NCI-H748 (cell line): ENCODE measurements around the gene IFIT3.
"Not testable (repeated sequence)": the region's sequence is repeated elsewhere in the genome, so short reads cannot be mapped to it uniquely, and the experiment has no call there.

Experiments used
- DNase-seq: peaks from one replicate; lab custom pipeline; 2025; ENCODE audit not compliant: unreplicated experiment; lab: John Stamatoyannopoulos, UW

IFIT3 gene

DNA sequence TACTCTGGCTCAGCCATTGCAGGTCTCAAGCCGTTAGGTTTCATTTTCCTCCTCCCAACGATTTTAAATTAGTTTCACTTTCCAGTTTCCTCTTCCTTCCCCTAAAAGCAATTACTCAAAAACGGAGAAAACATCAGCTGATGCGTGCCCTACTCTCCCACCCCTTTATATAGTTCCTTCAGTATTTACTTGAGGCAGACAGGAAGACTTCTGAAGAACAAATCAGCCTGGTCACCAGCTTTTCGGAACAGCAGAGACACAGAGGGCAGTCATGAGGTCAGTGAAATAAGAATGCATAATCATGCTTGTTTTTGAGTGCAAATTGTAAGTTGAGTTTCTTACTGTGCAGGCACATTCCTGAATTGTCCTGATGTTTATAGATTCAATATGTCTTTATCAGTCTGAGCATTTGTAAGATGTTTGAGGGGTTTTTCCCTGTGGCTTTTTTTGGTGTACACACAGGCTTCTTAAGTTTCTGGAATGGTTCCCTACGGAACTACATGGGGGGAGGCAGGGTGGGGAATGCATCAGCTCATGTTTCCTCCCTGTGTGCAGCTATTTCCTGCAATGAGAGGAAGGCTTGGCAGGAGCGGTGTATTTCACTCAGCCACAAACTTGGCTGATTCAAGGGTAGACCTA lies at the start of gene IFIT3:
Gene IFIT3 (plus strand): TSS at position 195 of the 639 bp plus-strand sequence. CDS start 77 bp downstream, at position 272.
- peak; percentile 37 for DNase-seq

- no peak for DNase-seq
These were observed 49.7 kb upstream of the IFIT3 start for GRCh38 chr10:89278034-89278535.

DNA sequence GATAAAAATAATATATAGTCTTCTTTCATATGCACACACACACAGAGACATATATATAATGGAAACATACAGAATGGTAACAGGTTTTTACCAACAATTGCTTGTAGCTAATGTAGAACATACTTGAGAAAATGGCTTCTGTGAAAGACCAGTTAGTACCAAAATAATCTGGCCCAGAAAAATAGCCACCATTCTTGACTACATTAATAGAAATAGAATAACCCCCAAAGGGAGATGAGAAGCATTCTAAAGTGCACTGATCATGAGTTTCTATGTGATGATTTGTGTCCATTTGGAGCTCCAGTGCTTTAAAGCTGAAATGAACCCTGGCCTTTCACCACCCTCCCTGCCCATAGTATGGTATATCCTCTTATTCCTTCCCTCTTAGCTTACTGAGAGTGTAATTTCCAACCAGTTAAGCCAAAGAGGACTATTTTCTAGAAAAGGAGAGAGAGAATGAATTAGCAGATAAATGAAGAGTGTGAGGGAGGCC lies 48.9 kb upstream of the IFIT3 start:
- DNase-seq = no peak

DNA sequence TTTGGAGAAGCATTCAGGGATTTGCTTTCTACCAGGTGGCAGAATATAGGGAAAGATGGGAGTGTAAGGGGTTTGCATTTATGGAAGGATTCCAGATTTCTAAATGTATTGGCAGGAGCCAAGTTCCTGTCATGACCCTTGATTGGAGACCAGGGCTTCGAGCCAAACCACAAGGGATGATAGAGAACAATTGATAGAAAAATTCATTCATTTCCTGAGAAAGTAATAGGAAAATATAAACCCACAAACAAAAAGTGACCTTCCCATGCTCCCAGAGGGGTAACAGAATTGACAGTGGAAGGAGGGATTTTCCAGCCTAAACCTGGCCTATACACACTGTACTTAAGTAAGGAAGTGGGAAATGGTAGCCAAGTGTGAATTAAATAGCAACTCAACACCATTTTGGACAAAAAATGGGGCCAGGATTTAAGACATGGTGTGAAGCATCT lies 48.4 kb upstream of the IFIT3 start:
- DNase-seq = no peak

DNA sequence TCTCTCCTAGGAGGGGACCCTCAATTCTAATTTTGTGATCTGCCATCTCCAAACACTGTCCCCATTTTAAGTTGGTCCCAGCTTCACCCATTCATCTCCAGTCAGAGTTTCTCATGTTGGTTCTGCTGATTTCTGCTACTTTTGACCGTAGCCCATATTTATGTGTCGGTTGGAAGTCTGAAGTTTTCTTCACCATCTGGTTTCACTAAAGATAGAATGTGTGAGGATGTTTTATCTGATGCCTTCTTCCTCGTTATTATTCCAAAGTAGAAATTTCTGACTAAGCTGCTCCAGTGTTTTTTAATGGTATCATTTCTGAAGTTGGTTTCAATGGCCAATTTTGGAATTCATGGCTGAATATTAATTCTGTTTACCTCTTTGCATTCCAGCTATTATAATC lies 47.3 kb upstream of the IFIT3 start:
- DNase-seq = no peak

- no peak for DNase-seq
These were observed 46.0 kb upstream of the IFIT3 start for GRCh38 chr10:89281606-89282395.

DNA sequence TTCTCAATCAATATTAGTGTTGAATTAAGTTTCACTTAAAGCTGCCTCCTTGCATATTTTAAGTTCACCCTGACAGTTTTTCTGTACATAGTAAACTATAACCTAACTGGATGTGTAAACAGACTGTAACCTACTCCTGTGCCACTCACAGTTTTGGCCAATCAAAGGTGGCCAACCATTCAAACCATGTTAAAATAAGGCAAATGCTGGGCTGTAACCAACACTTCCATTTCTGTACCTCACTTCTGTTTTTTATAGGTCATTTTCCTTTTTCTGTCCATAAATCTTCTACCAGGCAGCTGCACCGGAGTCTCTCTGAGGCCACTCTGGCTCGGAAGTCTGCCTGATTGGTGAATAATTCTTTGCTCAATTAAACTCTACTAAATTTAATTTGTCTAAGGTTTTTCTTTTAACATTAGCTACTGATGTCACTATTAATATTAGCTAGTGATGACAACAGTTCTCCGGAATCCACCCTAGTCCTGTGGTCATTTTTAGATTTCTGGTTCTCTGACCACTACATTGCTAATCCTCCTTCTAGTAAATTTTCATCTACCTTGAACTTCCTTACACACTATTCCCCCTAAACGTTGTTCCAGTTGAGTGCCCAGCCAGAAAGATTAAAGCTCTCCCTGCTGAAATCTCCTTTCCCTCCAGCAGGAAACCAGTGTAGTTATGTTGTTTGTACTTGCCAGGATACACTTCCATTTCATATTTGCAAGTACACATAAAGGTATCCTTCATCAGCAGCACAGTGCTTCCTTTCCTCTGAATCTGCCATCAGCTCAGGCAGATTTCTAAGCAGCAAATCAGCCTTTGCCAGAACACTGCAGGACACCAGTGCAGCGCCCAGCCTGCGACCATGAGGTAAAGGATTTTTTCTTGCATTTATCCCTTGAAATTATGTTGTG lies 44.5 kb upstream of the IFIT3 start:
- no peak for DNase-seq

GRCh38 chr10:89283936-89284475 lies 43.8 kb upstream of the IFIT3 start:
- DNase-seq = peak; percentile 4

GRCh38 chr10:89284711-89285110 lies 43.1 kb upstream of the IFIT3 start:
- DNase-seq = not testable (repeated sequence)

DNA sequence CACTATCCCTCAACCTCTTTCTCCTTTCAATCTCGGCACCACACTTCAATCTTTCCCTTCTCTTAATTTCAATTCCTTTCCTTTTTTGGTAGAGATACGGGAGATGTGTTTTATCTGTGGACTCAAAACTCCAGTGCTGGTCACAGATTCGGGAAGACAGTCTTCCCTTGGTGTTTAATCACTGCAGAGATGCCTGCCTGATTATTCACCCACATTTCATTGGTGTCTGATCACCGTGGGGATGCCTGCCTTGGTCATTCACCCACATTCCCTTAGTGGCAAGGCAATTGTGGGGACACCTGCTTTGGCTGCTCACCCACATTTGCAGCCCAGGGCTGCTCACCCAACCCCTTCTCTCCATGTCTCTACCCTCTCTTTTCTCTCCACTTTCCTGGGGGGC lies 42.5 kb upstream of the IFIT3 start:
- DNase-seq = not testable (repeated sequence)

DNA sequence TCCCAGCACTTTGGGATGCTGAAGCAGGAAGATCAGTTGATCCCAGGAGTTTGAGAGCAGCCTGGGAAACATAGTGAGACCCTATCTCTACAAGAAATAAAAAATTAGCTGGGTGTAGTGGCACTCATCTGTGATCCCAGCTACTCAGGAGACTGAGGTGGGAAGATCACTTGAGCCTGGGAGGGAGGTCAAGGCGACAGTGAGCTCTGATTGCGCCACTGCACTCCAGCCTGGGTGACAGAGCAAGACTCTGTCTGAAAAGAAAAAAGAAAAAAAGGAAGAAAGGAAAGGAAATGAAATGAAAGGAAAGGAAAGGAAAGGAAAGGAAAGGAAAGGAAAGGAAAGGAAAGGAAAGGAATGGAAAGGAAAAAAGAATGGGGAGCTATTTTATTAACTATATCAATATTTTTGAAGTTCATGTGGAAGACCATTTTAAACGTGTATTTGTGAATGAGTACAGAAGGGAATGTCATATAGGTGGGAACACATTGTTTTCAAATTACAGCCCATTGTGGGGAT lies 33.0 kb upstream of the IFIT3 start:
- DNase-seq = no peak

DNA sequence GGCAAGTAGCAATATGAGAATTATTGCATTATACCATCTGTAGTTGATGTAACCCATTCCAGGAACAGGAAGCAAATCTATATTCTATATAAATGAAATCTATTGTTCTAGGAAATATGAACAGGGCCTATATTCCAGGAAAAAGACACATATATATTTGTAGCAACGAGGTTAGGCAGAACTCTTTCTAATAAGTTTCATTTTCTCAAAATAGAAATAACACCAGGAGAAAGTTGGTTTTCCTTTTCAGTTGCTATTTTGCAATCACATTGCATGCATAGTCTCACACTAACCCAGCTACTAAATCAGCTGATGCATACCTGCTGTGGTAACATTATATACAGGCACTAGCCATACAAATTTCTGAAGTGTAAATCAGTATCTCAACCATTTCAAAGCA lies 32.2 kb upstream of the IFIT3 start:
- no peak for DNase-seq

GRCh38 chr10:89296220-89296648 lies 31.6 kb upstream of the IFIT3 start:
- no peak for DNase-seq

DNA sequence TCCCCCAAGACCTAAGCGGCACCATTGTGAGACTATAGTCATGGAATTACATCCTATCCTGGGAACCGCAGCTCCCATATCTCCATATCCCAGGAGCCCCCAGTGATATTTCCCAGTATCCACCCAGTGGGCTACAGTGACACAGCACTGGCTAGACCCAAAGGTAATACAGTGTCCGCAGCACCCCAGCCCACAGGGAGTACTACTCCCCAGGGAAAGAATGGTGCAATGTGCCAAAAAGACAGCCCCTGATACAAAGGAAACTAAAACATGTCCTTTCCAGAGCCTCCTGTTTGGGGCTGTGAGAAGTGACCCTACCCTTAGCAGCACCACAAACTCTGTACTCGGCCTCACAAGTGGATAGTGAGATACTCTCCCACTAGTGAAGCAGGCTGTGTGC lies 30.4 kb upstream of the IFIT3 start:
- no peak for DNase-seq

- DNase-seq = no peak
These were observed 30.0 kb upstream of the IFIT3 start for GRCh38 chr10:89297791-89298190.

DNA sequence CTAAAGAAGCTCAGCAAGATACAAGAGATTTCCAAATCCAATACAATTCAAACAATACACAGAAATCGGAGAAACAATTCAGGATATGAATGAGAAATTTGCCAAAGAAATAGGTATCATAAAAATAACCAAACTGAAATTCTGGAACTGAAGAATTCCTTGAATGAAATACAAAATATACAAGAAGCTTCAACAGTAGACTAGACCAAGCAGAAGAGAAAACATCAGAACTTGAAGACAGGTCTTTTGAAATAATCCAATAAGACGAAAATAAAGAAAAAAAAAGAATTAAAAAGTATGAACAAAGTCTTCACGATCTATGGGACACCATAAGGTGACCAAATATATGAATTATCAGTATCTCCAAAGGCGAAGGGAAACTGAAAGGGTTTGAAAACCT lies 28.8 kb upstream of the IFIT3 start:
- DNase-seq = no peak

GRCh38 chr10:89301232-89301631 lies 26.6 kb upstream of the IFIT3 start:
- DNase-seq = no peak

- peak; percentile 61 for DNase-seq
These were observed 25.9 kb upstream of the IFIT3 start, which contains the start of gene IFIT2 for GRCh38 chr10:89301721-89302445. IFIT2 (plus strand) TSS chr10:89302046; CDS start chr10:89302124, 78 bp downstream.

- peak; percentile 9 for DNase-seq
These were observed 25.2 kb upstream of the IFIT3 start for GRCh38 chr10:89302625-89303024.

DNA sequence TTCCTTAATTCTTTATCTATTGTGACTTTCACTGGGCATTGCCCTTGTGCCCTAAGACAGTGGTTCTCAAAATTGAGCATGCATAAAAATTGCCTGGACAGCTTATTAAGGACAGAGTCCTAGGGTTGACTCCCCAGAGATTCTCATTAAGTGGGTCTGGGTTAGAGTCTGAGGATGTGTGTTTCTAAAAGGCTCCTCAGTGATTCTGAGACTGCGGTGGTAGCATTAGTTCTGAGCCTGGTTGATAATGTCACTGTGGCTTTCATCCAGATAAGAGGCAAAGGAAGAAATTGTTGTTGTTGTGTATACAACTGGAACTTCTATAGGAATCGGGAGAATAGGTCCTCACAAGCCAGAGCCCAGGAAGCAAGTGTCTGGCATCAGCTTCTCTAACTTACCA lies 24.6 kb upstream of the IFIT3 start:
- DNase-seq = no peak
